Mucosa of descending colon (tissue), 3 donors: ENCODE results near the gene MAP2K7. TPM values are rescaled to one million over a fixed set of nuclear protein-coding genes. Genes with fewer than 3 reads are reported as not detected.

Experiments
- ATAC-seq: fragments of 200-7000 bp; cut with Tn5 transposase; one replicate; pipeline ENCODE4 v1.9.1; 2020; ENCODE audit warnings: mild to moderate bottlenecking, moderate library complexity
- DNase-seq, 3 donors: peaks; one replicate each; pipeline ENCODE4 v3.0.0-alpha.2; 2020
- H3K36me3 ChIP-seq: fragments of 200-600 bp; one replicate; pipeline ENCODE4 v1.8.0; 2021; ENCODE audit warnings: low read depth, mild to moderate bottlenecking
- H3K4me1 ChIP-seq: fragments of 200-600 bp; one replicate; pipeline ENCODE4 v1.8.0; 2021; ENCODE audit warnings: low read depth, mild to moderate bottlenecking
- H3K4me3 ChIP-seq: fragments of 200-600 bp; one replicate; pipeline ENCODE4 v1.8.0; 2021; ENCODE audit warnings: mild to moderate bottlenecking
- H3K9me3 ChIP-seq: fragments of 200-600 bp; one replicate; pipeline ENCODE4 v1.8.0; 2021; ENCODE audit warnings: mild to moderate bottlenecking
- CTCF ChIP-seq: fragments of 200-600 bp; IDR thresholded peaks from one replicate; pipeline ENCODE4 v1.8.0; 2022; ENCODE audit warnings: antibody characterized with exemption, mild to moderate bottlenecking
- intact Hi-C, 2 donors: fragments of 100-400 bp; cut with DNase I in 1 of 2; cut with micrococcal nuclease in 1 of 2; formaldehyde crosslinking; loops; one replicate each; pipeline versions ENCODE4 v1.11.0 to v1.11.1; 2022; cut with DNase I, micrococcal nuclease
- total RNA-seq, 3 donors: library from RNA; stranded (reverse); fragmentation: NEBNext Ultra II Directional in 2 of 3; extraction: Animal tissue kit (Norgen Biotek cat#: 25700) in 2 of 3; gene quantifications; one replicate each; pipeline versions ENCODE4 v1.2.1 to v1.2.4, GENCODE V29; 2021 to 2023
- donor health status: DM: no; HTN: no; CAD: no; lungs with moderate emphysema.
- donor health status: DM: no; HTN: no; CAD: no.
- donor health status: DM: no; HTN: yes; CAD: no.

Gene MAP2K7
- total RNA-seq, 3 donors from 2014 or later, result 31.5 to 49.2 (median 41.7) TPM

GRCh38 chr19:7865262-7865911 lies 38.3 kb upstream of the MAP2K7 start:
- no peak for DNase-seq
- ATAC-seq, result no peak
- intact Hi-C loops, result no loop called here
- Histone ChIP-seq H3K9me3 (no peaks in the 10 kb centered on the region), H3K4me3 (no peak overlapping the region), H3K4me1 (peaks cover 32% of the 10 kb centered on the region), H3K36me3 (no peaks in the 10 kb centered on the region)
- no peak for TF ChIP-seq CTCF

GRCh38 chr19:7866399-7867091 lies 37.1 kb upstream of the MAP2K7 start:
- no peaks in the 10 kb centered on the region for H3K9me3 ChIP-seq
- intact Hi-C loops, result no loop called here
- H3K36me3 ChIP-seq, result no peaks in the 10 kb centered on the region
- DNase-seq (no peak), ATAC-seq (no peak)
- H3K4me3 ChIP-seq, result no peak overlapping the region
- TF ChIP-seq CTCF, result no peak
- H3K4me1 ChIP-seq, result peaks cover 36% of the 10 kb centered on the region

- intact Hi-C loops, result no loop called here
- no peak for TF ChIP-seq CTCF
- Histone ChIP-seq H3K9me3 (no peaks in the 10 kb centered on the region), H3K4me3 (no peak overlapping the region), H3K4me1 (peaks cover 34% of the 10 kb centered on the region), H3K36me3 (no peaks in the 10 kb centered on the region)
- no peak for DNase-seq
- no peak for ATAC-seq
These were observed 36.4 kb upstream of the MAP2K7 start for GRCh38 chr19:7867092-7867844.

- no peaks in the 10 kb centered on the region for H3K9me3 ChIP-seq
- peaks cover 29% of the 10 kb centered on the region for H3K4me1 ChIP-seq
- DNase-seq (peak in 2 of 3 donors; percentile 41 to 76), ATAC-seq (no peak)
- no peak for TF ChIP-seq CTCF
- no peaks in the 10 kb centered on the region for H3K36me3 ChIP-seq
- intact Hi-C loops, result no loop called here
- H3K4me3 ChIP-seq, result no peak overlapping the region
These were observed 35.4 kb upstream of the MAP2K7 start for GRCh38 chr19:7868326-7868670.

- peak; percentile 86 for TF ChIP-seq CTCF
- peak; percentile 77 to 87 (median 87) for DNase-seq
These were observed 34.8 kb upstream of the MAP2K7 start for GRCh38 chr19:7868671-7869452.

More at GRCh38 chr19:7868671-7869452, 34.8 kb upstream of the MAP2K7 start:
- Histone ChIP-seq H3K36me3 (no peaks in the 10 kb centered on the region), H3K4me3 (no peak overlapping the region), H3K9me3 (no peaks in the 10 kb centered on the region), H3K4me1 (peaks cover 27% of the 10 kb centered on the region)
- intact Hi-C loops, result no loop called here
- ATAC-seq, result peak; percentile 78
